HL-60 (cell line): ENCODE data around the gene ALPK3.

Source experiments
- DNase-seq, 2 experiments: peaks; one replicate each; pipeline ENCODE4 v3.0.0-alpha.2; 2010 to 2020; ENCODE audit warnings: low read depth in 1 of 2, low spot score in 1 of 2
- H3K27ac ChIP-seq: fragments of 250-450 bp; sonication (Bioruptor Pico); replicated peaks from 2 replicates; pipeline ENCODE4 v1.5.1; 2020; ENCODE audit warnings: mild to moderate bottlenecking, moderate library complexity
- H3K27me3 ChIP-seq: fragments of 250-450 bp; sonication (Bioruptor Pico); 2 replicates; pipeline ENCODE4 v1.5.1; 2021; ENCODE audit warnings: mild to moderate bottlenecking, moderate library complexity; ENCODE audit not compliant: insufficient read depth, poor library complexity, severe bottlenecking
- H3K4me3 ChIP-seq: replicated peaks from 2 replicates; pipeline ENCODE4 v1.5.1; 2011; ENCODE audit warnings: mild to moderate bottlenecking, control low read depth, low read length; ENCODE audit not compliant: insufficient read depth
- CTCF ChIP-seq: IDR thresholded peaks from one replicate; pipeline ENCODE4 v1.5.1; 2011; ENCODE audit warnings: low read length, control low read depth, inconsistent platforms; ENCODE audit not compliant: insufficient read depth
- GABPA ChIP-seq: IDR thresholded peaks from 2 replicates; pipeline ENCODE4 v1.6.1; 2012; ENCODE audit warnings: low read depth
- POLR2AphosphoS5 ChIP-seq: IDR thresholded peaks from 2 replicates; pipeline ENCODE4 v1.6.1; 2012; ENCODE audit warnings: low read depth
- REST ChIP-seq: IDR thresholded peaks from 2 replicates; pipeline ENCODE4 v1.6.1; 2012; ENCODE audit warnings: low read depth; ENCODE audit not compliant: insufficient replicate concordance
- SPI1 ChIP-seq: IDR thresholded peaks from 2 replicates; pipeline ENCODE4 v1.6.1; 2012; ENCODE audit warnings: low read depth, mild to moderate bottlenecking, borderline replicate concordance

ALPK3 gene

GRCh38 chr15:84782346-84782745 lies 34.8 kb upstream of the ALPK3 start:
- TF ChIP-seq POLR2AphosphoS5 (no peak), GABPA (no peak), SPI1 (no peak), REST (no peak), CTCF (no peak)
- DNase-seq, result no peak
- Histone ChIP-seq H3K27ac (no peak overlapping the region), H3K4me3 (no peak overlapping the region), H3K27me3 (no peaks in the 10 kb centered on the region)

GRCh38 chr15:84783493-84784251 lies 33.5 kb upstream of the ALPK3 start:
- H3K27me3 ChIP-seq, result no peaks in the 10 kb centered on the region
- no peak for DNase-seq
- no peak overlapping the region for H3K27ac ChIP-seq
- H3K4me3 ChIP-seq, result no peak overlapping the region
- TF ChIP-seq SPI1 (no peak), CTCF (no peak), GABPA (no peak), REST (no peak), POLR2AphosphoS5 (no peak; the same call in 1 of the 2 replicates)

- Histone ChIP-seq H3K27ac (no peak overlapping the region), H3K27me3 (no peaks in the 10 kb centered on the region), H3K4me3 (no peak overlapping the region)
- TF ChIP-seq GABPA, result no peak
- no peak for TF ChIP-seq CTCF
- no peak; the same call in 1 of the 2 replicates for TF ChIP-seq POLR2AphosphoS5
- TF ChIP-seq REST, result no peak
- TF ChIP-seq SPI1, result no peak
- DNase-seq, result no peak
These were observed 32.9 kb upstream of the ALPK3 start for GRCh38 chr15:84784262-84784661.
